HepG2 (cell line): ENCODE results near the gene MFSD6. TPM values are rescaled to one million over a fixed set of nuclear protein-coding genes. Genes with fewer than 3 reads are reported as not detected.

Experiments
- ATAD3A ChIP-seq: sonication (generic); formaldehyde crosslinking; IDR thresholded peaks from 2 replicates; pipeline ENCODE4 v1.4.0; 2020; ENCODE audit warnings: missing genetic modification reagents
- CCDC6 ChIP-seq: sonication (generic); formaldehyde crosslinking; IDR thresholded peaks from 2 replicates; pipeline ENCODE4 v1.8.1; 2022; ENCODE audit warnings: mild to moderate bottlenecking, missing genetic modification reagents, moderate library complexity
- EP300 ChIP-seq, 3 experiments: sonication (generic) in 1 of 3; formaldehyde crosslinking in 1 of 3; IDR thresholded peaks; 2 replicates each; pipeline versions ENCODE4 v1.5.1 to v1.6.1; 2011 to 2020; ENCODE audit warnings: low read depth in 2 of 3, low read length in 2 of 3, borderline replicate concordance in 1 of 3, improper control_type of control experiment in 1 of 3, mild to moderate bottlenecking in 1 of 3, missing genetic modification reagents in 1 of 3, moderate library complexity in 1 of 3
- HIC2 ChIP-seq: sonication (generic); formaldehyde crosslinking; IDR thresholded peaks from 2 replicates; pipeline ENCODE4 v1.9.0; 2022; ENCODE audit warnings: low read depth, missing genetic modification reagents
- HOXA5 ChIP-seq: sonication (generic); formaldehyde crosslinking; IDR thresholded peaks from 2 replicates; pipeline ENCODE4 v1.4.0; 2020; ENCODE audit warnings: missing genetic modification reagents
- NKX3-1 ChIP-seq: sonication (generic); formaldehyde crosslinking; IDR thresholded peaks from 2 replicates; pipeline ENCODE4 v1.5.0; 2020; ENCODE audit warnings: missing genetic modification reagents
- PLRG1 ChIP-seq: fragments of 450-650 bp; conservative IDR thresholded peaks from 2 replicates; pipeline ENCODE4 v1.6.1; 2016
- RBAK ChIP-seq: sonication (generic); formaldehyde crosslinking; IDR thresholded peaks from 2 replicates; pipeline ENCODE4 v1.5.1; 2020; ENCODE audit warnings: mild to moderate bottlenecking, missing genetic modification reagents
- RNF2 ChIP-seq: fragments of 450-650 bp; conservative IDR thresholded peaks from 2 replicates; pipeline ENCODE4 v1.6.1; 2016; ENCODE audit warnings: low read depth
- SATB2 ChIP-seq: sonication (generic); formaldehyde crosslinking; IDR thresholded peaks from 2 replicates; pipeline ENCODE4 v1.5.0; 2020; ENCODE audit warnings: missing genetic modification reagents
- SNAPC4 ChIP-seq: sonication (generic); formaldehyde crosslinking; IDR thresholded peaks from 2 replicates; pipeline ENCODE4 v1.4.0; 2020; ENCODE audit warnings: mild to moderate bottlenecking, missing genetic modification reagents
- TIGD3 ChIP-seq: sonication (generic); formaldehyde crosslinking; IDR thresholded peaks from 2 replicates; pipeline ENCODE4 v1.5.1; 2020; ENCODE audit warnings: mild to moderate bottlenecking, missing genetic modification reagents, borderline replicate concordance
- YEATS4 ChIP-seq: sonication (generic); formaldehyde crosslinking; IDR thresholded peaks from 2 replicates; pipeline ENCODE4 v1.4.0; 2020; ENCODE audit warnings: missing genetic modification reagents, borderline replicate concordance
- ZNF33B ChIP-seq: sonication (generic); formaldehyde crosslinking; IDR thresholded peaks from 2 replicates; pipeline ENCODE4 v1.5.1; 2020; ENCODE audit warnings: mild to moderate bottlenecking, missing genetic modification reagents
- ZNF430 ChIP-seq: sonication (generic); formaldehyde crosslinking; IDR thresholded peaks from 2 replicates; pipeline ENCODE4 v1.9.0; 2021; ENCODE audit warnings: mild to moderate bottlenecking, missing genetic modification reagents
- ZNF562 ChIP-seq: sonication (generic); formaldehyde crosslinking; IDR thresholded peaks from 2 replicates; pipeline ENCODE4 v1.8.0; 2022; ENCODE audit warnings: missing genetic modification reagents, borderline replicate concordance
- ZNF777 ChIP-seq: sonication (generic); formaldehyde crosslinking; IDR thresholded peaks from 2 replicates; pipeline ENCODE4 v1.4.0; 2020; ENCODE audit warnings: missing genetic modification reagents
- ZNF879 ChIP-seq: sonication (generic); formaldehyde crosslinking; IDR thresholded peaks from 2 replicates; pipeline ENCODE4 v1.8.1; 2023; ENCODE audit warnings: missing genetic modification reagents
- ZSCAN29 ChIP-seq: sonication (generic); formaldehyde crosslinking; conservative IDR thresholded peaks from 2 replicates; pipeline ENCODE4 v1.4.0; 2020; ENCODE audit warnings: mild to moderate bottlenecking, missing genetic modification reagents
- polyA plus RNA-seq, 8 experiments: library from polyadenylated mRNA; depleted of rRNA in 3 of 8; stranded (reverse) in 7 of 8; unstranded in 1 of 8; fragments of >200 nt; fragmentation: Illumina TruSeq in 4 of 8; extraction: Trizol in 4 of 8; gene quantifications; 2 replicates each; pipeline versions ENCODE4 v1.2.1 to v1.2.3, GENCODE V29; 2011 to 2016; ENCODE audit warnings: low read depth in 4 of 8, missing spikeins in 1 of 8, mixed read lengths in 1 of 8; ENCODE audit not compliant: insufficient read depth in 1 of 8
- total RNA-seq, 5 experiments: library from RNA; depleted of rRNA; stranded (reverse); fragments of >200 nt; fragmentation: Illumina TruSeq; extraction: Trizol; gene quantifications; 2 replicates each; pipeline ENCODE4 v1.2.3, GENCODE V29; 2016; ENCODE audit warnings: low read depth in 1 of 5

The MFSD6 gene
- total and polyA plus RNA-seq, 2 of the 13 experiments (the other 11 are each of a cell fraction or from before 2014, with no cell fraction given) = 0.92 to 1.4 TPM

GRCh38 chr2:190534310-190535120 lies 126.4 kb downstream of the MFSD6 start, which contains the start of gene NEMP2 (continued):
- TF ChIP-seq SNAPC4 (CRISPR knock-in tag) = no peak
- peak; percentile 89 for TF ChIP-seq ZNF562
- peak; percentile 89 for TF ChIP-seq NKX3-1 (CRISPR knock-in tag)
- peak; percentile 96 for TF ChIP-seq ZNF430
- TF ChIP-seq HIC2 (CRISPR knock-in tag) = no peak
- TF ChIP-seq RBAK (CRISPR knock-in tag) = no peak
- no peak for TF ChIP-seq PLRG1
- TF ChIP-seq SATB2 (CRISPR knock-in tag) = peak; percentile 79
- peak; percentile 62; the same call in 1 of the 2 replicates for TF ChIP-seq HOXA5 (CRISPR knock-in tag)
- TF ChIP-seq ZSCAN29 = peak; percentile 97
- TF ChIP-seq TIGD3 (CRISPR knock-in tag) = peak; percentile 74; the same call in 1 of the 2 replicates
- peak; percentile 73; the same call in 1 of the 2 replicates for TF ChIP-seq ZNF777 (CRISPR knock-in tag)
- TF ChIP-seq CCDC6 (CRISPR knock-in tag) = peak; percentile 99
- peak; percentile 95; the same call in 1 of the 2 replicates for TF ChIP-seq YEATS4 (CRISPR knock-in tag)
- TF ChIP-seq RNF2 = peak; percentile 93
- peak; percentile 70; the same call in 1 of the 2 replicates for TF ChIP-seq ZNF33B (CRISPR knock-in tag)
- TF ChIP-seq ATAD3A = 0 out of 2 replicates have a peak, but pooled peaks have one; percentile 22
- TF ChIP-seq ZNF879 (CRISPR knock-in tag) = peak; percentile 95; the same call in 1 of the 2 replicates
- TF ChIP-seq EP300 (IDR thresholded peaks at IDR 0.05; ENCODE audit: low read depth in 2 of 2, low read length in 2 of 2) = peak; percentile 32 to 36; a peak in 2 of 4 replicates
- TF ChIP-seq EP300 (CRISPR knock-in tag; IDR thresholded peaks at IDR 0.05; ENCODE audit: borderline replicate concordance) = peak; percentile 57; the same call in 1 of the 2 replicates
